Measurements from ENCODE around the gene ARID3C.

DNA sequence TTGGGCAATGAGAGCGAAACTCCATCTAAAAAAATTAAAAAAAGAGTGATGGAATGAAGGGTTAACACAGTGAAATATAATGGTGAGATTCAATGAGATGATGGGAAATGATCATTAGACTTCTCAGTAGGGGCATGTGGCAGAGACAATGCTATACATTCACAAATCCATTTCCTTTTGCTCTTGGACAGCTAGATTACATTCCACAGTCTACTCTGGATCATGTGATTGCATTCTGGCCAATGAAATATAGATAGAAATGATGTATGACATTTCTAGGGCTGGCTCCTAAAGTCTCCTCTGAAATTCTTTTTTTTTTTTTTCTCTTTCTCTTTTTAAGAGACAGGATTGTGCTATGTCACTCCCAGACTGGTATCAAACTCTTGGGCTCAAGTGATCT, 13.8 kb upstream of the ARID3C start:
- TF ChIP-seq, protein P1, sequence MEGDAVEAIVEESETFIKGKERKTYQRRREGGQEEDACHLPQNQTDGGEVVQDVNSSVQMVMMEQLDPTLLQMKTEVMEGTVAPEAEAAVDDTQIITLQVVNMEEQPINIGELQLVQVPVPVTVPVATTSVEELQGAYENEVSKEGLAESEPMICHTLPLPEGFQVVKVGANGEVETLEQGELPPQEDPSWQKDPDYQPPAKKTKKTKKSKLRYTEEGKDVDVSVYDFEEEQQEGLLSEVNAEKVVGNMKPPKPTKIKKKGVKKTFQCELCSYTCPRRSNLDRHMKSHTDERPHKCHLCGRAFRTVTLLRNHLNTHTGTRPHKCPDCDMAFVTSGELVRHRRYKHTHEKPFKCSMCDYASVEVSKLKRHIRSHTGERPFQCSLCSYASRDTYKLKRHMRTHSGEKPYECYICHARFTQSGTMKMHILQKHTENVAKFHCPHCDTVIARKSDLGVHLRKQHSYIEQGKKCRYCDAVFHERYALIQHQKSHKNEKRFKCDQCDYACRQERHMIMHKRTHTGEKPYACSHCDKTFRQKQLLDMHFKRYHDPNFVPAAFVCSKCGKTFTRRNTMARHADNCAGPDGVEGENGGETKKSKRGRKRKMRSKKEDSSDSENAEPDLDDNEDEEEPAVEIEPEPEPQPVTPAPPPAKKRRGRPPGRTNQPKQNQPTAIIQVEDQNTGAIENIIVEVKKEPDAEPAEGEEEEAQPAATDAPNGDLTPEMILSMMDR (conservative IDR thresholded peaks at IDR 0.05; ENCODE audit: low read length) = no peak
- TF ChIP-seq EZH2phosphoT487 (IDR thresholded peaks at IDR 0.05; ENCODE audit: borderline replicate concordance, low read depth, low read length) = no peak

Data from OCI-LY7 (cell line).